Lower lobe of right lung (tissue), 2 donors: ENCODE results near the gene NOD2. TPM values are rescaled to one million over a fixed set of nuclear protein-coding genes. Genes with fewer than 3 reads are reported as not detected.

ENCODE experiments used
- ATAC-seq, 2 donors: fragments of 200-7000 bp; cut with Tn5 transposase; one replicate each; pipeline ENCODE4 v1.9.1; 2020 to 2022; ENCODE audit warnings: mild to moderate bottlenecking in 2 of 2, moderate library complexity in 2 of 2
- DNase-seq: peaks from one replicate; pipeline ENCODE4 v3.0.0-alpha.2; 2020
- H3K27ac ChIP-seq: fragments of 200-600 bp; one replicate; pipeline ENCODE4 v1.8.0; 2022
- H3K27me3 ChIP-seq: fragments of 200-600 bp; one replicate; pipeline ENCODE4 v1.8.0; 2022; ENCODE audit warnings: low read depth
- H3K36me3 ChIP-seq: fragments of 200-600 bp; one replicate; pipeline ENCODE4 v1.8.0; 2022; ENCODE audit warnings: mild to moderate bottlenecking
- H3K4me1 ChIP-seq: fragments of 200-600 bp; one replicate; pipeline ENCODE4 v1.8.0; 2022
- H3K4me3 ChIP-seq: fragments of 200-600 bp; one replicate; pipeline ENCODE4 v1.8.0; 2022; ENCODE audit warnings: mild to moderate bottlenecking
- H3K9me3 ChIP-seq: fragments of 200-600 bp; one replicate; pipeline ENCODE4 v1.8.0; 2022
- intact Hi-C: fragments of 100-400 bp; cut with DNase I; formaldehyde crosslinking; loops from one replicate; pipeline ENCODE4 v1.11.0; 2022
- total RNA-seq: library from RNA; stranded (reverse); fragmentation: NEBNext Ultra II Directional; extraction: Animal tissue kit (Norgen Biotek cat#: 25700); gene quantifications from one replicate; pipeline ENCODE4 v1.2.1, GENCODE V29; 2021
- TF ChIP-seq, protein P1 (sequence below): fragments of 200-600 bp; IDR thresholded peaks from one replicate; pipeline ENCODE4 v1.8.0; 2022; ENCODE audit warnings: antibody characterized with exemption, mild to moderate bottlenecking
- donor health status: DM: no; HTN: yes; CAD: no; lungs with severe emphysema.

The NOD2 gene
- total RNA-seq, 1 donor from 2014 or later, result 13.2 TPM

DNA sequence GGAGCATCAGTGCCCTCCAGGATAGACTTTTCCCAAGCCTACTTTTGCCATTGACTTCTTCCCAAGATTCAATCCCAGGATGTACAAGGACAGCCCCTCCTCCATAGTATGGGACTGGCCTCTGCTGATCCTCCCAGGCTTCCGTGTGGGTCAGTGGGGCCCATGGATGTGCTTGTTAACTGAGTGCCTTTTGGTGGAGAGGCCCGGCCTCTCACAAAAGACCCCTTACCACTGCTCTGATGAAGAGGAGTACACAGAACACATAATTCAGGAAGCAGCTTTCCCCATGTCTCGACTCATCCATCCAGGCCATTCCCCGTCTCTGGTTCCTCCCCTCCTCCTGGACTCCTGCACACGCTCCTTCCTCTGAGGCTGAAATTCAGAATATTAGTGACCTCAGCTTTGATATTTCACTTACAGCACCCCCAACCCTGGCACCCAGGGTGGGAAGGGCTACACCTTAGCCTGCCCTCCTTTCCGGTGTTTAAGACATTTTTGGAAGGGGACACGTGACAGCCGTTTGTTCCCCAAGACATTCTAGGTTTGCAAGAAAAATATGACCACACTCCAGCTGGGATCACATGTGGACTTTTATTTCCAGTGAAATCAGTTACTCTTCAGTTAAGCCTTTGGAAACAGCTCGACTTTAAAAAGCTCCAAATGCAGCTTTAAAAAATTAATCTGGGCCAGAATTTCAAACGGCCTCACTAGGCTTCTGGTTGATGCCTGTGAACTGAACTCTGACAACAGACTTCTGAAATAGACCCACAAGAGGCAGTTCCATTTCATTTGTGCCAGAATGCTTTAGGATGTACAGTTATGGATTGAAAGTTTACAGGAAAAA, 38.8 kb downstream of the NOD2 start:
- no peak overlapping the region for H3K27ac ChIP-seq
- H3K36me3 ChIP-seq, result peaks cover 19% of the 10 kb centered on the region
- H3K4me1 ChIP-seq, result no peaks in the 10 kb centered on the region
- H3K4me3 ChIP-seq, result no peak overlapping the region
- H3K9me3 ChIP-seq, result no peaks in the 10 kb centered on the region
- H3K27me3 ChIP-seq, result no peaks in the 10 kb centered on the region
- ATAC-seq, result no peak
- no peak for DNase-seq
- TF ChIP-seq, protein P1, sequence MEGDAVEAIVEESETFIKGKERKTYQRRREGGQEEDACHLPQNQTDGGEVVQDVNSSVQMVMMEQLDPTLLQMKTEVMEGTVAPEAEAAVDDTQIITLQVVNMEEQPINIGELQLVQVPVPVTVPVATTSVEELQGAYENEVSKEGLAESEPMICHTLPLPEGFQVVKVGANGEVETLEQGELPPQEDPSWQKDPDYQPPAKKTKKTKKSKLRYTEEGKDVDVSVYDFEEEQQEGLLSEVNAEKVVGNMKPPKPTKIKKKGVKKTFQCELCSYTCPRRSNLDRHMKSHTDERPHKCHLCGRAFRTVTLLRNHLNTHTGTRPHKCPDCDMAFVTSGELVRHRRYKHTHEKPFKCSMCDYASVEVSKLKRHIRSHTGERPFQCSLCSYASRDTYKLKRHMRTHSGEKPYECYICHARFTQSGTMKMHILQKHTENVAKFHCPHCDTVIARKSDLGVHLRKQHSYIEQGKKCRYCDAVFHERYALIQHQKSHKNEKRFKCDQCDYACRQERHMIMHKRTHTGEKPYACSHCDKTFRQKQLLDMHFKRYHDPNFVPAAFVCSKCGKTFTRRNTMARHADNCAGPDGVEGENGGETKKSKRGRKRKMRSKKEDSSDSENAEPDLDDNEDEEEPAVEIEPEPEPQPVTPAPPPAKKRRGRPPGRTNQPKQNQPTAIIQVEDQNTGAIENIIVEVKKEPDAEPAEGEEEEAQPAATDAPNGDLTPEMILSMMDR, result no peak
- intact Hi-C loops, result no loop called here

DNA sequence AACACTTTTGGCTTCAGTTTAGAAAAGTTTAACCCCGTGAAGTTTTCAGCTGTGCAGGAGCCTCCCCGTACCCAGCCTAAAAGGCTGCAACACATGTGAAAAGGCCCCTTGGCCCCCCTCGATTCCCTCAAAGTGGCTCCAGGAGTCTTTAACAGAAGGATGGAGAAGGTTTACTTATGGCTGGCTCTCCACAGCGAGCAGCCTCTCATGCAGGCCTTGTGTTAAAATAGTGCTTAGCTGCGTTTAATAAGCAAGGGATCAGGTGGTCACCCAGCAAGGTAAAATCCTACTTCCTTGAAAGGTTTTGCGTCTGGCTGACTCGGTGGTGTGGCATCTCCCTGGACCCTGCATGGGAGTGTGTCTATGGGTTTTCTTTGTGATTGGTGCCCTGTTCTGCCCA, 40.1 kb downstream of the NOD2 start:
- no peaks in the 10 kb centered on the region for H3K4me1 ChIP-seq
- H3K27ac ChIP-seq, result no peak overlapping the region
- no peaks in the 10 kb centered on the region for H3K27me3 ChIP-seq
- no peak overlapping the region for H3K4me3 ChIP-seq
- TF ChIP-seq, protein P1, result no peak
- ATAC-seq, result no peak
- DNase-seq, result no peak
- H3K36me3 ChIP-seq, result peaks cover 19% of the 10 kb centered on the region
- intact Hi-C loops, result no loop called here
- no peaks in the 10 kb centered on the region for H3K9me3 ChIP-seq

DNA sequence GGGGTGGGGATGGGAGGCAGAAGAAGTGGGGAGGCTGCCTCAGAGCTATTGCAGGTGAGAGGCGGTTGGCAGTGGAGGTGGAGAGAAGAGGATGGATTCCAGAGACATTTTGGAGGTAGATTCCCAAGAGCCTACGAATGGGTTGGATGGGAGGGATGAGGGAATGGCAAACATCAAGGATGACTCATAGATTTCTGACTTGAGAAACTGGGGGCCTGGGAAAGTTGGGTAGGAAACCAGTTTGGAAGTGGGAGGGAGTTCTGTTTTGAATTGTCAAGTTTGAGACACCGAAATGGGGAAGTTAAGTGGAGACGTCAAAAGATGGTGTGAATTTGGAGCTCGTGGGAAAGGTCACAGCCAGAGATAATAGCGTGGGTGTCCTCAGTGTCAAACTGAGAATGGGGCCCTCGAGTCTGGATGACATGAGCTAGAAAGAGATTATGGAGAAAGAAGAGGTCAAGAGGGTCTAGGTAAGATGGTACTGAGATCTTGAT, 42.3 kb downstream of the NOD2 start:
- DNase-seq (no peak), ATAC-seq (peak in 1 of 2 donors; percentile 16)
- Histone ChIP-seq H3K4me3 (no peak overlapping the region), H3K4me1 (no peaks in the 10 kb centered on the region), H3K27ac (no peak overlapping the region), H3K9me3 (no peaks in the 10 kb centered on the region), H3K36me3 (peaks cover 11% of the 10 kb centered on the region), H3K27me3 (no peaks in the 10 kb centered on the region)
- intact Hi-C loops, result no loop called here
- TF ChIP-seq, protein P1, result no peak

DNA sequence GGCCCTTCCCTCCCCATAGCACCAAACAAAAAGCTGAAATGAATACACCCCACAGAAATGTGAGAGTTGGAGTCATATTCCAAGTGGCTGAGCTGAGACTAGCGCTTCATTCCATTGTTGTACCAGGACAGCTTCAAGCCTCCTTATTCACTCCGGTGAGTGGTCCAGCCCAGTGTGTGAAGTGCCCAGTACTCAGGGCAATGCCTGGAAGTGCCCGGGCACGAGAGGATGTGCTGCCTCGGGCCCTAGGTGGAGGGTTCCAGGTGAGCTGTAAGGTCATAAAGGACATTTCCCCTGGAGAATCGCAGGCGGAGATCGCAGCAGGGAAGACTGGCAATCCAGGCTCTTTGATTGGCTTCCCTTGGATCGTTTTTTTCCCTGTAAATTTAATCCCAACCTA, 43.0 kb downstream of the NOD2 start:
- TF ChIP-seq, protein P1, result no peak
- H3K9me3 ChIP-seq, result no peaks in the 10 kb centered on the region
- ATAC-seq, result peak; percentile 72 to 78
- H3K27me3 ChIP-seq, result no peaks in the 10 kb centered on the region
- H3K36me3 ChIP-seq, result peaks cover 4% of the 10 kb centered on the region
- intact Hi-C loops, result no loop called here
- peaks cover 5% of the 10 kb centered on the region for H3K4me1 ChIP-seq
- peak; percentile 59 for DNase-seq
- no peak overlapping the region for H3K4me3 ChIP-seq
- H3K27ac ChIP-seq, result no peak overlapping the region

DNA sequence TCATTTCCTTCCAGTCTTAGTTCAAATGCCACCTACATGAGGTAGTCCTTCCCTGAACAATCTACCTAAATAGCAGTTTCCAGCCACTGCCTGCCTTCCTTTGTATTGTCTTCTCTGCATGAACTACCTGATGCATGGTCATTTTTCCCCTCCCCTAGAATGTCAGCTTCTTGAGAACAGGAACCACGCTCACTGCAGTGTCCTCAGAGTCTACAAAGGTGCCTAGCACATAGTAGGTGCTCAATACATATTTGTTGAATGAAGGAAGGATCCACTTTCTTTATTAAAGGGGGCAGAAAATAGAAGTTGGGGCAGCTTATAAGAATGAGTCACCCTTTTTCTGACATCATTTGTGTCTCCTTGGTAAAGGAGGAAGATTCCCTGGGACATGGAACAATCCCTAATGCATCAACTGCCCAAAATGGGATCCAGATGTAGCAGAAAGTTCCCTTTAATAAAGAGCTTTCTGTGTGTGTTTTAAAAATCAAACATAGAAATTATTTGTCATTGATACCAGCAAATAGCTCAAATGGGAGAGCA, 44.1 kb downstream of the NOD2 start:
- peaks cover 6% of the 10 kb centered on the region for H3K4me1 ChIP-seq
- TF ChIP-seq, protein P1, result no peak
- intact Hi-C loops, result no loop called here
- ATAC-seq, result no peak
- no peaks in the 10 kb centered on the region for H3K36me3 ChIP-seq
- H3K4me3 ChIP-seq, result no peak overlapping the region
- H3K27me3 ChIP-seq, result no peaks in the 10 kb centered on the region
- DNase-seq, result no peak
- no peaks in the 10 kb centered on the region for H3K9me3 ChIP-seq
- no peak overlapping the region for H3K27ac ChIP-seq
